ENCODE measurements around the gene ZFP36L1.
"Not testable (repeated sequence)": the region's sequence is repeated elsewhere in the genome, so short reads cannot be mapped to it uniquely, and the experiment has no call there.

ZFP36L1 gene

DNA sequence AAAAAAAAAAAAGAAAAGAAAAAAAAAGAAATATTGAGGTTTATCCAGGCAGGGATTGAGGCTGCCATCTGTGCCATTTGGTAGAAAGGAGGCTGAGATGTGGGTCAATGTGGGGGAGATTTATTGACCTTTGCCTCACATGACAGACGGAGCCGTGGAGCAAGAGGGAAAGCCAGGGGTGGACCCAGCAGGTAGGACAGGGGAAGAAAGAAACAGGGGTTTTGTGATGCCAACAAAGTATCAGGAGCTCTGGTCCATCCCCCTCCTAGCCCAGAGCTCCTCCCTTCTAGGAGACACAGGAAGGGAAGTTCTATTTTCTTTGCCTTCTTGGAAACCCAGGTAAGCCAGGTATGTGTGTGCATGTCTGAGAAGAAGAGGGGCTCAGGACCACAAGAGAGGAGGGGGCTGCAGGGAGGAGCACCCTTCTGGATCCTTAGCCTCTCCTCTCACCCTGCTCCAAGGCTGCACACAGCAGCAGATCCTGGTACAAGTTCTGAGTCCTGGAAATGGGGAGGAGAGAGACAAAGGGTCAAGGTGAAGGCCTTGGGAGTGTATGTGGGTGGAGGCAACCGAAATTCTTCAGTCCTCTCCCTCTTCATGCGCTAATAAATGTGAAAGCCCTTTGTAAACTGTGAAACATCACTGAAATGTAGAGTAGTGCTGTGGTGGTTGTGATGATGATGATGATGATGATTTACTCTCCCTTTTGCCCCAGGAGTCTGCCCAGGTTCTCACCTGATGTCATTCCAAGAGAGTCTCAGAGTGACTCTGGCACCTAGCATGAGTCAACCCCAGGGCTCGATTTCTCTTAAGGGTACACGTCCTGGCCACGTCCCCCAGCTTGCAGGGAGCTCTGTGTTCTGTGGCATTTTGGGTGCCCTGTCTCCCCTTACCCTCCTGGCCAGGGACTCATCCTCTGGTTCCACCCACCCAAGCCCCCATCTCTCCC lies 26.3 kb downstream of the ZFP36L1 start:
- no peak for DNase-seq (ENCODE audit: low spot score)

DNA sequence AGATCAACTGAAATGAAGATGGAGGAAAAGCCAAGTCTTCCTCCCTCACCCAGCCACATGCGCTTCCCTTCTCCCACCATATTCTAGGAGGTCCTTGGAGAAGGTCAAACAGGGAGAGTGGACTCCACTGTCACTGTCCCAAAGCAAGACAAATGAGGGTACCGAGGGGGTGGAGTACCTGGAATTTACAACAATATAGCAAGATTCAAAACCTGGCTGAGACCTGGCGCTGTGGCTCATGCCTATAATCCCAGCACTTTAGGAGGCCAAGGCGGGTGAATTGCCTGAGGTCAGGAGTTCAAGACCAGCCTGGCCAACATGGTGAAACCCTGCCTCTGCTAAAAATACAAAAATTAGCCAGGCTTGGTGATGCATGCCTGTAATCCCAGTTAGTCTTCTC lies 29.0 kb downstream of the ZFP36L1 start:
- not testable (repeated sequence) for DNase-seq (ENCODE audit: low spot score)

DNA sequence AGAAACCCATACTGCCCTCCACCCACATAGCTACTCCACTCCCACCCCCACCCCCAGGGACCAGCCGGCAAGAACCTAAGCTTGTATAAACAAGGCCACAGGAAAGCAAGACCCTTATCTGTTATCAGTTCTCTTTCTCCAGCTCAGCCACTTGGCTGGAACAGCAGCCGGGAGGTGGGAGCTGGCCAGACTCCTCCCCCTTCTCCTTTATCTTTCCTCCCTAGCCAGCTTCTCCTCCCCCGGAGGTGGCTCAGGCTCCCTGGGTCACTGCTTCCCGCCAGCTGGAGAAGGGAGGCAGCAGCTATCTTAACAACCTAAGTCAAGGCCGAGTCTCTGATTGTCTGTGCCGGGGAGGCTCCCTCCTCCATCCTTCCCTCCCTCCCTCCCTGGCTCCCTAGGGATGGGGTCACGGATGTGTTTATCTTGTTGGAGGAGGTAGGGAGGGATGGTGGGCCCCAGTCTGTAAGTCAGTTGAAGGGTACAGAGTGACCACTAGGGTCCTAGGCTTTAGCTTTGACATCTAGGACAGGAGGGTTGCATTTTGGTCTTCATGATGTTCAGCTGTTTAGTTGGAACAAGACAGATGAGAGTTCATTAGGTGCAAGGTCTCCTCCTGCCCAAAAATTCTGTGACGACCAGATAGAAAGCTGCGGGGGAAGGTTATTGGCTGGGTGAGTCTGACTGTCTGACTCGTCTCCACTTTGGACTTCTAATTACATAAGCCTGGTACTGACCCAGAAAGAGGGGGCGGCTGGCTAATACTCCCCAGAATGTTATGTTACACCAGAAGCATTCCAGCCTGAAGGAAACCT lies 29.7 kb downstream of the ZFP36L1 start:
- DNase-seq (ENCODE audit: low spot score) = peak; percentile 95

DNA sequence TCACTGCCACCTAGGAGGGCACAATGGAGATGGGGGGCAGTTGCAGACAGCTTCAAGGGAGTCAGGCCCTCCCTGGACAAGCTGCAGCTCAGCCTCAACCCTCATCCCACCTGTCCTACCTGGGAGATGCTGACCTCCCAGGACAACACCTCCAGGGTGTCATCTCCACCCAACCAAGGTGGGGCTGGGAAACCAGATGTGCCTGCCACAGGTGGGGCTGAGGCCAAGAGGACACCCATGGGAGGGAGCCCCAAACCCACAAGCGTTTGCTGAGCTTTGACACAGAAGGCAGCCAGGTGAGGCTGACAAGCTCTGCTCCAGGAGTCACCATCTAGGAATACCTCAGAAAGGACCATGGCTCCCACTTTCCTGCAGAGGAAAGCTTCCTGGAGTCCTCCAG lies 31.5 kb downstream of the ZFP36L1 start:
- no peak for DNase-seq (ENCODE audit: low spot score)

DNA sequence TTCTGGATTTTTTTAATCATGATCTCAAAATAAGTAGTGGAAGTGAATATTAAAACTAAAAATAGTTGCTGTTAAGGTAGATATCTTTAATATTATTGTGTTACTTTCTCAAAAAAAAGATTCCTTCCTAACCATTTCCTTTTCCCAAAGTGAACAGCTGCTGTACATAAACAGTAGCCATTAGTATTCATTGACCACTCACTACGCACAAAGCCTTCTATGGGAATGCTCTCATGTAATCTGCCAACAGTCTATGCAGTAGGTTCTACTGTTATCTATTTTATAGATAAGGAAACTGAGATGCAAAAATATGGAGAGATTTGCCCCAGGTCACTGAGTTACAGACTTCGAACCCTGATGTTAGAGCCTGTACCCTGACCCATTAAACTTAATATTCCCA lies 32.1 kb downstream of the ZFP36L1 start:
- DNase-seq (ENCODE audit: low spot score) = no peak

DNA sequence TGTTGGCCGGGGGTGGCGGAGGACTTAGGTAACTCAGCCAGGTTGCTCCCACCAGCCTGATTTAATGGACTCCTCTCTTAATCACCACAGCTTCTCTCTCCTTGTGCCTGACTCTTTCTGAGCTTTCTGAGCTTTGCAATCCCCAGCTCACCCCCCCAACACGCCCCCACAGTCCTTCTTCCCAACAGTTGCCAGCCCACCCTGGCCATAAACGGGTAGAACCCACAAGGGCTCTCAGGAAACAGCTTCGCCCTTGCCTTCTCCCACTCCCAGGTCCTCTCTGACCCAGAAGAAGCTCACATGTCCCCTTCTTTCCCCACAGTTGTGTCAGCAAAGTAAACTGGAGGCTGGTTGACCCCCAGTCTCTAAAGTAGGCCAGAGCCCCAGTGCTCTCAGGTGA lies 32.9 kb downstream of the ZFP36L1 start:
- no peak for DNase-seq (ENCODE audit: low spot score)

DNA sequence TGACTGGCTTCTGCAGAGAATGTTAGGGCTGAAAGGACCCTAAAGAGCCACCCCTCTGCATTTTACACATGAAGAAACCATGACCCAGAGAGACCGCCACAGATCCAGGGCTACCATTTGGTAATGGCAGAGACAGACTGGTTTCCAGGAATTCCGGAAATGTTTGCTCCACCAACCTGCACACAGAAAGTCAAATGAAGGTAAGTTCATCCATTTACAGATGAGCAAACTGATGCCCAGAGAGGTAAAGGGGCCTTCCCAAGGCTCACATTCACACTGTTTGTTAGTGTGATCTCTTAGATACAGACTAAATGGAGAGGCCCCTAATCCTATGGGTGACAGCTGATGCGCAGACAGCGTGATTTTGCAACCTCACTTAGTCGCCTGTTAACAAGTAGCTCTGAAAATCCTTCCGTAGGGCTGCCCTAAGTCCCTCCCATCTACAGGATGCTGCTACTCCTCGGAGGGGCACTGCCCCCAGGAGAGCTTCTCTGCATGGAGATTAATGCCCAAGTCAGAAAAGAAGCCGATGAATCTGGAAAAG lies 33.8 kb downstream of the ZFP36L1 start:
- no peak for DNase-seq (ENCODE audit: low spot score)

DNA sequence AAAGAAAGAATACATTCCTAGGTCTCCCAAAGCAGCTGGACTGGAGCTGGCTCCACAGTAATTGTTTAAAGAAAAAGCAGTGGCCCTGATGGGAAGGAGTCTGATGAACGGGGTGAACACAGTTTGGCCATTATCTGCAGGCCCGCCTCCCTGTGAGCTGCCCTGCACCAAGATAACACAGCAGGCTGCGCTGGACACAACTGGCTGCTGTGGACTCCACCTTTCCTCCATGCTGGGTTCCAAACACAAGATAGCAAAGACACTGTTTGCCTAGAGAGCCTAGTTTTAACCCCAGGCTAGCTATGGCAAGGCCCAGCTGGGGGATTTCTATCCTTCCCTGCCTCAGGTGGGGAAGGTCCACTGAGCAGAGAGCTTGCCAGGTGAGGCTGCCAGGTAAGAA lies 34.6 kb downstream of the ZFP36L1 start:
- no peak for DNase-seq (ENCODE audit: low spot score)

DNA sequence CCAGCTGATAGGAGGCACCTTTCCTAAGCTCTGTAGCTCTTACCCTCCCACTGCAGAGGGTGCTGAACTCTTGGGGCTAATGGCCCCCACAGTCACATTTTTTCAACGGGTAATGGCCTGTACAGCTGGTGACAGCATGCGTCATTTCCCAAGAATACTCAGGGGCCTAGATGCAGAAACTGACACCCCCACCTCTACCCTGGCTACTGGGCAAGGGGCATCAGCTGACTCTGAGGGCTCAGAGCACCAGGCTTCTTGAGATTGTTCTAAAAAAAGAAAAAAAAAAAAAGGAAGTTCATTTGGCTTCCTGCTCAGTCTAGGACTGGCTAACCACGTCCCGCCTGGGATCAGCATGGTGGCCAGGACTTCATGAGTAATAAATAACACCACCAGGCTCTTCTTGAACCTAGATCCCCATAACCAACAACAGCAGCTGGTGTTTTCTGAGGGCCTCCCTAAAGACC lies 35.2 kb downstream of the ZFP36L1 start:
- DNase-seq (ENCODE audit: low spot score) = no peak

DNA sequence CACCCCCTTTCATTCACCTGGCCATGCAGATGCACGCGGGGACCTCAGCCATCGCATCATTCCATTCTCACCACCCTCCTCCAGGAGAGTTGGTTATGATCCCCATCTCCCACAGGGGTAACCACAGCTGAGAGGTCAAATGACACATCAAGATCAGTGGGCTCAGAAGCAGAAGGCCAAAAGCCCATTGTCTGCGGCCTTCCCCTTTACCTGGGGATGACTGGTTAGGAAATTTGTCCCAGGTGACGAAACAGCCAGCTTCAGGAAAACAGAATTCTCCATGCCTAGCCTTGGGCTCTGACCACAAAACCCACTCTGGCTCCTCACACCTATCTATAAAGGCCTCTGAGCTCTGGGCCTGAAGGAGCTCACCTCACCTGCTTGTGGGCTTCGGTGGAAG lies 36.1 kb downstream of the ZFP36L1 start:
- no peak for DNase-seq (ENCODE audit: low spot score)

DNA sequence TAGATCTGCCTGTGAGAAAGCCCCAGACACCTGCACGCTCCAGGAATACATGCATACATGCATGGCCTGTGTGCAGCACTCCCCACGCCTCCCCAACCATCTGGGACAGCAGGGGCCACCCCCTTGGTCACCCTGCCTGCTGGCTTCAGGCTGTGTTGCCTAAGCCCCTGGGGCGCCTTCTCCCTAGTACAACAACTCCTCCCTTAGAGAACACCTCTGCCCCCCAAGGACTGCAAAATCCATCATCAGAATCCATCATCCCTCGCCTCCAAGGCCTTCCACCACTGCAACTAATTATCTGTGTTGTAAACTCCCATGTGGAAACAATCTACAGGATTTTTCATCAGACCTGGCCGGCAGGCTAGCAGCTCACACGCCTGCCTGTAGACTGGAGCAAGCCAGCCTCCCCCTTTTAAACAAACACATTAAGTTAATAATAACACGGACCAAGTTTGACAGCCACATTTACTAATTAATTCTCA lies 36.8 kb downstream of the ZFP36L1 start:
- DNase-seq (ENCODE audit: low spot score) = no peak

DNA sequence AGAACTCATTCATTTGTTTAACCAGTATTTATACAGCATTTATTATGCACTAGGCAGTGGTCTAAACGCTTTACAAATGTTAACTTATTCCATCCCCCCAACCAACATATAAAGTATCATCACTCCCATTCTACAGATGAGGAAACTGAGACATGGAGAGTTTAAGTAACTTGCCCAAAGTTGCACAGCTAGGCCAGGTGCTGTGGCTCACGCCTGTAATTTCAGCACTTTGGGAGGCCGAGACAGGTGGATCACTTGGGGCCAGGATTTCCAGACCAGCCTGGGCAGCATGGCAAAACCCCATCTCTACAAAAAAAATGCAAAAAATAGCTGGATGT lies 37.9 kb downstream of the ZFP36L1 start:
- no peak for DNase-seq (ENCODE audit: low spot score)

DNA sequence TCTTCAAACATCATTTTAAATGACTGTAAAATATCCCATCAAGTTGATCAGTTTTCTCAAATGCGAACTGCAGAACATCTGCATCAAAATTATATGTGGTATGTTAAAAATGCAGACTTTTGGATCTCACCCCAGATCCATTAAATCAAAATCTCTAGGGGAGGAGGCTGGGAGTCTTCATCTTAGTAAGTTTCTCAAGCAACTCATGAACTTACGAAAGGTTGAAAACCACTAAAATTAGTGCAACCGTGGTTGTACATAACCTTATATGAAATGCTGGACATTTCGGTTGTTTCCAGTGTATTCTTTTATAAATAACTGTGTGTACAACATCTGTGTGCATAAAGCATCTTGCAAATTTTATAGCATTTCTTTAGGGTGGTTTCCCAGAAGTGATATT lies 39.2 kb downstream of the ZFP36L1 start:
- no peak for DNase-seq (ENCODE audit: low spot score)

DNA sequence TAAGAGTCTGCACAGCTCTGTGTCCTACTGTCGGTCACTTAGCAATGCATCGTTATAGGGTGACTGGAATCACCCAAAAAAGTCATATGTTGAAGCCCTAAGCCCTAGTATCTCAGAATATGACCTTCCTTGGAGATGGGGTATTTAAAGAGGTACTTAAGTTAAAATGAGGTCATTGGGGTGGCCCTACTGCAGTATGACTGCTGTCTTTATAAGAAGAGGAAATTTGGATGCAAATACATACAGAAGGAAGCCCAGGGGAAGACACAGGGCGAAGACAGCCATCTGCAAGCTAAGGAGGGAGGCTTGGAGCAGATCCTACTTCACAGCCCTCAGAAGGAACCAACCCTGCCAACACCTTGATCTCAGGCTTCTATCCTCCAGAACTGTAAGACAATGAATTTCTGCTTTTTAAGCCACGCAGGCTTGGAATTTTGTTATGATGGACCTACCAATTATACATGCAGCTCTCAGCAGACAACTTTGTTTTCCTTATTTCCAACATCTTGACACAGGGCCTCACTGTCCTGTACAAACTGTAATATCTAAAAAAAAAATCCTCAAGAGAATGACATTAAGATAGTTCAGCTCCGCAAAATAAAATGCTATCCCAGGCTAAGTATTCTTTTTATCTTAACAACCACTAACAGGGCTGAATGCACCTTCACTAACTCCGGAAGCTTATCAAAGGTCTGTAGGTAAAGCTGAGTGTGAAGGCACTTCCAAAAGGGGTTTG lies 40.4 kb downstream of the ZFP36L1 start:
- DNase-seq (ENCODE audit: low spot score) = no peak

DNA sequence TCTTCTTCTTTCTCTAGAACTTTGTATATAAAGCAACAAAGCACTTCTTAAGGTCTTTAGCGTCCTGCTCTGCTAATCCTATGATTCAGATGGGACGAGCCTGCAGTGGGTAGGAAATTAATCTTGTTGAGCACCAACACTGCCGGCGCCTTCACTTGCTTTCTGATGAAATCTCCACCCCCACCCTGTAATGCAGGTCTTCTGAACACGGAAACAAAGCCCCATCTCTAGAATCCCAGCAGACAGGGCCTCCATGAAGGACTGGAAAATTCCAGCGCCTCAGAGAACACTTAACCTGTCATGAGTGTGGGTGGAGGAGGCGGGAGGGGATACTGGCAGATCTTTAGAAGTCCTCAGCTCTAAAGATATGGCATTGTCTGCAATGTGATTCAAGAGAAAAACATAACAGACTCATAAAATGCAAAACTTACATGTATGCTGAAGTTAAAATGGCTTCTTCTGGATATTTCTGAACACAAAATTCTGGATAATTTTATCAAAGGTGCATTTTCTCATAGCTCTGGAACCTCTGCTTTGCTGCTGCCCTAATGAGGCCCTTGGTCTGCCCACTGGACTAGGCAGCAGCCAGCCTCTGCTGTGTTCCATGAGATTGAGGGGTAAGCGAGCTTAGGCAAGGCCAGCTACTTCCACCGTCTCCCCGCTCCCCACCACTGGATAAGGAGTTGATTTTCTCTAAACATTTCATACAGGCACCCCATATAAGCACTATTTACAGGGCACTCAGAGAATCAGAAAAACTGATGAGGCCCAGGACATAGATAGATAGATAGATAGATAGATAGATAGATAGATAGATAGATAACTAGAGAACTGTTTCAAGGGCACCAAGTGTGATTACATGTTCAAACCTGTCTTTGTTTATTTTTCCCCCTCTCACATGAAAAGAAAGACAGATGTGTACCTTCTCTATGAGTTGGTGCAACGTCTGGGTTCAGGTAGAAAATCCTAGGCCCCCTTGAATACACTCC lies 43.1 kb downstream of the ZFP36L1 start:
- DNase-seq (ENCODE audit: low spot score) = no peak

DNA sequence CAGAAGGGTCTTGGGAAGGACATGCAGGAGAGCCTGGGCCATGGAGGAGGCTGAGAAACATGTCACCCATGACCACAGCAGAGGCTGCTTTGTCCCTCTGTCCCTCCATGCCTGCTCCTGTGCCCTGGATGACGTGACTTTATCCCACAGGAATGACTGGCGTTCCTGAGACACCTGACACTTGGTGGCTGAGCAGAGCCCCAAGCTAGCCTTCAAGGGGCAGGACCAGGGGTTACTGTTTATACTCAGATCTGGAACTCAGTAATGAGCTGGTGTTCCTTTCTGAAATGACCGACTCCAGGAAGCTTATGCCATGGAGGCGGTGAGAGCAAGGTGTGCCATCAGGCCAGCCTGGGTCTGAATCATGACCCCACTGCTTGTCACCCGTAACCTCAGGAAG lies 44.2 kb downstream of the ZFP36L1 start:
- DNase-seq (ENCODE audit: low spot score) = no peak

DNA sequence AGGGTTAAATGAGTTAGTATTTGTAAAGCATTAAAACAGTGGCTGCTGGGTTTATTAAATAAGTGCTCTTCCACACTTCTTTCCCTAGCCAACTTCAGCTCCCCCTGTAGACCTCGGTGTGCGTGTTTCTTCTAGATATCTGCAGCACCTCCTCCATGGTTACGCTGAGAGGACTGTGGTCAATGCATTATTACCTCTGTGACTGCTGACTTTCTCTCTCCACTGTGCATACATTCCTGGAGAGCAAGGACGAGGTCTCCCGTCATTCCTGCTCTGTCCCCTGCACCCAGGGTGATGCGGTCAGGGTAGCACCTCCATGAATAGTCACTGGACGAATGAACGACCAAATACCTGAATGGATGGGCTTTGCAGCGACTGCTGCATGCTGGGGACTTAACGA lies 44.6 kb downstream of the ZFP36L1 start:
- DNase-seq (ENCODE audit: low spot score) = no peak

DNA sequence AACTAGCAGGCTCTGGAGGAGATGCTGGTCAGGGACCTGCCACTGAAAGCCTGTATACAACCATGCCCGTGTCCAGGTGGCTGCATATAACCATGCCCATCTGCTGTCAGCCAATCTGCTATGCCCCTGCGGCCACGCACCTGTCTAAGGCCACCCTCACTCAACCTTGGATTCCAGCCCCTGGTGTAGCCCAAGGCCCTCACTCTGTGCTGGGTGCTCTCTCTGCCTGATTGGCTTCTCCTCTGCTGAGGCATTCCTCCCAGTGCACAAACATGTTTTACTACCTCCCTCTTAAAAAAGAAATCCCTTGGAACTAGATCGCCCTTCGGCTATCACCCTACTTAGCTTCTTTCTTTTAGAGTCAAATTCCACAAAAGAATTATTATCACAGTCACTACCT lies 45.5 kb downstream of the ZFP36L1 start:
- DNase-seq (ENCODE audit: low spot score) = no peak

DNA sequence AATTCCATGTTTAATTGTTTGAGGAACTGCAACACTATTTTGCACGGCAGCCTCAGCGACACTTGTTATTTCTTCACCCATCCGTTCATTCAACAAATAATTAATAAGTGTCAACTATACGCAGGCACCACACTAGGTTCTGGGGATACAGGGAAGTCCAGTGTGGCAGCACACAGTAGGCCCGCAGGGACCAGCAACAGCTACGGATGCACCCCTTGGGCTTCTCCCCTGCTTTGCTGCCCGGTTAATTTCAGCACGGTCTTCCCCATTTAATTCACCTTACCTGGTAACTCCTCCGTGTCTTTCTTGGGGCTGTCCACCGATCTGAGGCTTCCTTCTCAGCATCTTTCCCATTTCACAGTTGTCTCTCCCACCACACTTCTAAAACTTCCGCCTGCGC lies 48.3 kb downstream of the ZFP36L1 start:
- DNase-seq (ENCODE audit: low spot score) = no peak

DNA sequence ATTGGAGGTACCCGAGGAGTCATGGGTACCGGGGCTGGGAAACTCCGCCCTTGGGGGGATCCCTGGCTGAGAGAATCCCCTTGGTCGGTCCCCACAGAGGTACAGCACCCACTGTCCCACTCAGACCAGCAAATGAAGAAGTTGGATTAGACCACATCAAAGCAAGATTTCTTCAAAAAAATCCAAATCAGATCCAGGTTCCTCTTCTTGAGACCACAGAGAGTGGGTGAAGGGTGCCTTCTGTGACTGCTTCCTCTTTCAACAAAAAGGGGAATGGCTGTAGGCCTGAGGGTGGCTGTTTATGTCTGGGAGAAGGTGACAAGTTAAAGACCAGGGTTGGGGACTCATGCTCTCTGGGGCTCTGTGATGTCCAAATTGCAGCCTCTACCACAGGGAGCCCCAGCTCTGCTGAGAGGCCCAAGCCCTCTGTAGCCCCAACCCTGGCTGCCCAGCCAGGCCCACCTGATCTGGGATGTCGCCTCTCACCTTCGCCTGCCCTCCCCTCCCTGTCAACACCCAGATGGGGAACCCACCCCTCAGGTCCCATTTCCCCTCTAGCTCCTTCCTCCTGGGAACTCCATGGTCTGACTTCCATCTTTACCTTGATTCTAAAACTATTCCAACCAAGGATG lies 50.9 kb downstream of the ZFP36L1 start:
- DNase-seq (ENCODE audit: low spot score) = no peak

Data from SK-N-DZ (cell line).